ENCODE measurements around the gene ONECUT3.

ONECUT3 gene

GRCh38 chr19:1768248-1768647 is 14.9 kb downstream of the ONECUT3 start:
- DNase-seq (ENCODE audit: low spot score), result no peak

GRCh38 chr19:1768918-1769644 is 15.8 kb downstream of the ONECUT3 start:
- no peak for DNase-seq (ENCODE audit: low spot score)

GRCh38 chr19:1769645-1769985 is 16.3 kb downstream of the ONECUT3 start:
- DNase-seq (ENCODE audit: low spot score), result no peak

- no peak for DNase-seq (ENCODE audit: low spot score)
Measured at GRCh38 chr19:1770866-1771576, 17.7 kb downstream of the ONECUT3 start.

GRCh38 chr19:1773184-1773583 is 19.9 kb downstream of the ONECUT3 start:
- no peak for DNase-seq (ENCODE audit: low spot score)

GRCh38 chr19:1774989-1775772 is 21.9 kb downstream of the ONECUT3 start:
- DNase-seq (ENCODE audit: low spot score), result peak; percentile 47

- DNase-seq (ENCODE audit: low spot score), result no peak
Measured at GRCh38 chr19:1775951-1776605, 22.8 kb downstream of the ONECUT3 start.

- DNase-seq (ENCODE audit: low spot score), result no peak
Measured at GRCh38 chr19:1776606-1777147, 23.4 kb downstream of the ONECUT3 start.

- no peak for DNase-seq (ENCODE audit: low spot score)
Measured at GRCh38 chr19:1777149-1777548, 23.8 kb downstream of the ONECUT3 start.

GRCh38 chr19:1779574-1779973 is 26.3 kb downstream of the ONECUT3 start:
- no peak for DNase-seq (ENCODE audit: low spot score)

- no peak for DNase-seq (ENCODE audit: low spot score)
Measured at GRCh38 chr19:1780272-1780958, 27.1 kb downstream of the ONECUT3 start.

GRCh38 chr19:1782521-1782920 is 29.2 kb downstream of the ONECUT3 start:
- DNase-seq (ENCODE audit: low spot score), result no peak

GRCh38 chr19:1783354-1783753 is 30.0 kb downstream of the ONECUT3 start:
- no peak for DNase-seq (ENCODE audit: low spot score)

GRCh38 chr19:1783874-1784273 is 30.6 kb downstream of the ONECUT3 start:
- no peak for DNase-seq (ENCODE audit: low spot score)

- DNase-seq (ENCODE audit: low spot score), result no peak
Measured at GRCh38 chr19:1785310-1785709, 32.0 kb downstream of the ONECUT3 start.

- DNase-seq (ENCODE audit: low spot score), result no peak
Measured at GRCh38 chr19:1786668-1787067, 33.4 kb downstream of the ONECUT3 start.

GRCh38 chr19:1787116-1787515 is 33.8 kb downstream of the ONECUT3 start:
- no peak for DNase-seq (ENCODE audit: low spot score)

GRCh38 chr19:1789261-1790041 is 36.1 kb downstream of the ONECUT3 start:
- DNase-seq (ENCODE audit: low spot score), result no peak

GRCh38 chr19:1790054-1790792 is 36.9 kb downstream of the ONECUT3 start:
- DNase-seq (ENCODE audit: low spot score), result no peak

GRCh38 chr19:1791879-1792278 is 38.6 kb downstream of the ONECUT3 start:
- no peak for DNase-seq (ENCODE audit: low spot score)

All from SK-N-DZ (cell line).